Dendritic cell treated with granulocyte-macrophage colony-stimulating factor and Interleukin-4, amounts not matched to agents 40 ng/mL and 50 ng/mL, for 4 days (primary cell): Measurements from ENCODE around the gene ZNF777.
"Not testable (repeated sequence)": the region's sequence is repeated elsewhere in the genome, so short reads cannot be mapped to it uniquely, and the experiment has no call there.

Experiments used
- H3K27ac Mint-ChIP-seq: one replicate; pipeline ENCODE4 v1.8.0; 2022; ENCODE audit warnings: mild to moderate bottlenecking, mixed read lengths
- H3K27me3 Mint-ChIP-seq: one replicate; pipeline ENCODE4 v1.8.0; 2022; ENCODE audit warnings: mild to moderate bottlenecking, mixed read lengths
- H3K36me3 Mint-ChIP-seq: one replicate; pipeline ENCODE4 v1.8.0; 2022; ENCODE audit warnings: low read depth, mixed read lengths
- H3K4me1 Mint-ChIP-seq: one replicate; pipeline ENCODE4 v1.8.0; 2022; ENCODE audit warnings: low read depth, mixed read lengths
- H3K4me3 Mint-ChIP-seq: one replicate; pipeline ENCODE4 v1.8.0; 2022; ENCODE audit warnings: mild to moderate bottlenecking, moderate library complexity, mixed read lengths
- H3K9me3 Mint-ChIP-seq: one replicate; pipeline ENCODE4 v1.8.0; 2022; ENCODE audit warnings: mixed read lengths
- intact Hi-C: fragments of 100-400 bp; cut with micrococcal nuclease; formaldehyde crosslinking; loops from one replicate; pipeline ENCODE4 v1.15.0; 2022

Gene ZNF777

GRCh38 chr7:149454006-149454405 is 6.9 kb downstream of the ZNF777 start:
- Mint-ChIP-seq H3K4me1 (peaks cover 18% of the 10 kb centered on the region), H3K27me3 (peaks cover 1% of the 10 kb centered on the region), H3K4me3 (no peak overlapping the region), H3K36me3 (peaks cover 64% of the 10 kb centered on the region), H3K9me3 (no peaks in the 10 kb centered on the region), H3K27ac (peak overlapping the region; percentile 20)
- intact Hi-C loops = no loop called here

GRCh38 chr7:149450821-149451220 is 10.0 kb downstream of the ZNF777 start:
- H3K27me3 Mint-ChIP-seq = no peaks in the 10 kb centered on the region
- peaks cover 82% of the 10 kb centered on the region for H3K36me3 Mint-ChIP-seq
- H3K4me1 Mint-ChIP-seq = no peaks in the 10 kb centered on the region
- no peak overlapping the region for H3K4me3 Mint-ChIP-seq
- no peaks in the 10 kb centered on the region for H3K9me3 Mint-ChIP-seq
- H3K27ac Mint-ChIP-seq = no peak overlapping the region
- intact Hi-C loops = no loop called here

GRCh38 chr7:149449897-149450296 is 11.0 kb downstream of the ZNF777 start:
- peaks cover 82% of the 10 kb centered on the region for H3K36me3 Mint-ChIP-seq
- H3K4me3 Mint-ChIP-seq = no peak overlapping the region
- H3K27me3 Mint-ChIP-seq = no peaks in the 10 kb centered on the region
- no peaks in the 10 kb centered on the region for H3K9me3 Mint-ChIP-seq
- no peak overlapping the region for H3K27ac Mint-ChIP-seq
- intact Hi-C loops = no loop called here
- no peaks in the 10 kb centered on the region for H3K4me1 Mint-ChIP-seq

- Mint-ChIP-seq H3K4me3 (no peak overlapping the region), H3K27me3 (no peaks in the 10 kb centered on the region), H3K36me3 (peaks cover 82% of the 10 kb centered on the region), H3K9me3 (no peaks in the 10 kb centered on the region), H3K27ac (no peak overlapping the region), H3K4me1 (no peaks in the 10 kb centered on the region)
- intact Hi-C loops = no loop called here
Measured at GRCh38 chr7:149448961-149449360, 11.9 kb downstream of the ZNF777 start.

GRCh38 chr7:149446026-149446425 is 14.8 kb downstream of the ZNF777 start:
- H3K4me3 Mint-ChIP-seq, H3K27me3 Mint-ChIP-seq, H3K4me1 Mint-ChIP-seq, intact Hi-C loops, H3K9me3 Mint-ChIP-seq, H3K27ac Mint-ChIP-seq: not testable (repeated sequence)
- peaks cover 73% of the 10 kb centered on the region for H3K36me3 Mint-ChIP-seq

- Mint-ChIP-seq H3K36me3 (peaks cover 60% of the 10 kb centered on the region), H3K27ac (no peak overlapping the region), H3K27me3 (no peaks in the 10 kb centered on the region), H3K4me1 (no peaks in the 10 kb centered on the region), H3K9me3 (no peaks in the 10 kb centered on the region), H3K4me3 (no peak overlapping the region)
- intact Hi-C loops = no loop called here
Measured at GRCh38 chr7:149444287-149444686, 16.6 kb downstream of the ZNF777 start.

- Mint-ChIP-seq H3K36me3 (peaks cover 61% of the 10 kb centered on the region), H3K27ac (no peak overlapping the region), H3K27me3 (no peaks in the 10 kb centered on the region), H3K9me3 (no peaks in the 10 kb centered on the region), H3K4me1 (no peaks in the 10 kb centered on the region), H3K4me3 (no peak overlapping the region)
- intact Hi-C loops = no loop called here
Measured at GRCh38 chr7:149443523-149443922, 17.3 kb downstream of the ZNF777 start.

- H3K4me1 Mint-ChIP-seq = no peaks in the 10 kb centered on the region
- no peak overlapping the region for H3K27ac Mint-ChIP-seq
- peaks cover 62% of the 10 kb centered on the region for H3K36me3 Mint-ChIP-seq
- H3K27me3 Mint-ChIP-seq = no peaks in the 10 kb centered on the region
- no peaks in the 10 kb centered on the region for H3K9me3 Mint-ChIP-seq
- no peak overlapping the region for H3K4me3 Mint-ChIP-seq
- intact Hi-C loops = no loop called here
Measured at GRCh38 chr7:149442924-149443323, 17.9 kb downstream of the ZNF777 start.

GRCh38 chr7:149440222-149440621 is 20.6 kb downstream of the ZNF777 start:
- Mint-ChIP-seq H3K9me3 (no peaks in the 10 kb centered on the region), H3K27ac (no peak overlapping the region), H3K4me3 (no peak overlapping the region), H3K4me1 (no peaks in the 10 kb centered on the region), H3K27me3 (no peaks in the 10 kb centered on the region), H3K36me3 (peaks cover 47% of the 10 kb centered on the region)
- intact Hi-C loops = no loop called here

- no peak overlapping the region for H3K4me3 Mint-ChIP-seq
- intact Hi-C loops = no loop called here
- H3K27me3 Mint-ChIP-seq = no peaks in the 10 kb centered on the region
- H3K27ac Mint-ChIP-seq = no peak overlapping the region
- H3K36me3 Mint-ChIP-seq = peaks cover 65% of the 10 kb centered on the region
- H3K4me1 Mint-ChIP-seq = no peaks in the 10 kb centered on the region
- peaks cover 19% of the 10 kb centered on the region for H3K9me3 Mint-ChIP-seq
Measured at GRCh38 chr7:149436358-149436757, 24.5 kb downstream of the ZNF777 start.

- Mint-ChIP-seq H3K9me3 (peaks cover 19% of the 10 kb centered on the region), H3K27ac (no peak overlapping the region), H3K27me3 (no peaks in the 10 kb centered on the region), H3K4me1 (peaks cover 14% of the 10 kb centered on the region), H3K36me3 (peaks cover 61% of the 10 kb centered on the region), H3K4me3 (no peak overlapping the region)
- intact Hi-C loops = no loop called here
Measured at GRCh38 chr7:149433124-149433523, 27.7 kb downstream of the ZNF777 start.

- no peak overlapping the region for H3K27ac Mint-ChIP-seq
- H3K27me3 Mint-ChIP-seq = no peaks in the 10 kb centered on the region
- H3K9me3 Mint-ChIP-seq = peaks cover 19% of the 10 kb centered on the region
- H3K4me3 Mint-ChIP-seq = no peak overlapping the region
- intact Hi-C loops = no loop called here
- peaks cover 14% of the 10 kb centered on the region for H3K4me1 Mint-ChIP-seq
- peaks cover 61% of the 10 kb centered on the region for H3K36me3 Mint-ChIP-seq
Measured at GRCh38 chr7:149432121-149432691, 28.7 kb downstream of the ZNF777 start.

GRCh38 chr7:149431486-149432120 is 29.3 kb downstream of the ZNF777 start:
- intact Hi-C loops = no loop called here

GRCh38 chr7:149430192-149430591 is 30.7 kb downstream of the ZNF777 start:
- peaks cover 14% of the 10 kb centered on the region for H3K4me1 Mint-ChIP-seq
- peaks cover 19% of the 10 kb centered on the region for H3K9me3 Mint-ChIP-seq
- no peaks in the 10 kb centered on the region for H3K27me3 Mint-ChIP-seq
- H3K27ac Mint-ChIP-seq = no peak overlapping the region
- intact Hi-C loops = no loop called here
- peaks cover 49% of the 10 kb centered on the region for H3K36me3 Mint-ChIP-seq
- no peak overlapping the region for H3K4me3 Mint-ChIP-seq

More at GRCh38 chr7:149431486-149432120, 29.3 kb downstream of the ZNF777 start:
- H3K27me3 Mint-ChIP-seq = no peaks in the 10 kb centered on the region
- H3K36me3 Mint-ChIP-seq = peaks cover 58% of the 10 kb centered on the region
- no peak overlapping the region for H3K27ac Mint-ChIP-seq
- H3K9me3 Mint-ChIP-seq = peaks cover 19% of the 10 kb centered on the region
- peaks cover 14% of the 10 kb centered on the region for H3K4me1 Mint-ChIP-seq
- no peak overlapping the region for H3K4me3 Mint-ChIP-seq

- peaks cover 19% of the 10 kb centered on the region for H3K27me3 Mint-ChIP-seq
- peaks cover 28% of the 10 kb centered on the region for H3K36me3 Mint-ChIP-seq
- H3K4me3 Mint-ChIP-seq = no peak overlapping the region
- intact Hi-C loops = no loop called here
- H3K4me1 Mint-ChIP-seq = peaks cover 23% of the 10 kb centered on the region
- peaks cover 10% of the 10 kb centered on the region for H3K9me3 Mint-ChIP-seq
- H3K27ac Mint-ChIP-seq = no peak overlapping the region
Measured at GRCh38 chr7:149427893-149428292, 33.0 kb downstream of the ZNF777 start.
